Measurements from ENCODE around the gene SECTM1. TPM values are rescaled to one million over a fixed set of nuclear protein-coding genes. Genes with fewer than 3 reads are reported as not detected.
"Not testable (repeated sequence)": the region's sequence is repeated elsewhere in the genome, so short reads cannot be mapped to it uniquely, and the experiment has no call there.

The SECTM1 gene
- 2.7 and 25.9 TPM in 2 replicates for total RNA-seq (2014; rRNA removed; shearing (Covaris generic); ENCODE audit: low replicate concordance)

DNA sequence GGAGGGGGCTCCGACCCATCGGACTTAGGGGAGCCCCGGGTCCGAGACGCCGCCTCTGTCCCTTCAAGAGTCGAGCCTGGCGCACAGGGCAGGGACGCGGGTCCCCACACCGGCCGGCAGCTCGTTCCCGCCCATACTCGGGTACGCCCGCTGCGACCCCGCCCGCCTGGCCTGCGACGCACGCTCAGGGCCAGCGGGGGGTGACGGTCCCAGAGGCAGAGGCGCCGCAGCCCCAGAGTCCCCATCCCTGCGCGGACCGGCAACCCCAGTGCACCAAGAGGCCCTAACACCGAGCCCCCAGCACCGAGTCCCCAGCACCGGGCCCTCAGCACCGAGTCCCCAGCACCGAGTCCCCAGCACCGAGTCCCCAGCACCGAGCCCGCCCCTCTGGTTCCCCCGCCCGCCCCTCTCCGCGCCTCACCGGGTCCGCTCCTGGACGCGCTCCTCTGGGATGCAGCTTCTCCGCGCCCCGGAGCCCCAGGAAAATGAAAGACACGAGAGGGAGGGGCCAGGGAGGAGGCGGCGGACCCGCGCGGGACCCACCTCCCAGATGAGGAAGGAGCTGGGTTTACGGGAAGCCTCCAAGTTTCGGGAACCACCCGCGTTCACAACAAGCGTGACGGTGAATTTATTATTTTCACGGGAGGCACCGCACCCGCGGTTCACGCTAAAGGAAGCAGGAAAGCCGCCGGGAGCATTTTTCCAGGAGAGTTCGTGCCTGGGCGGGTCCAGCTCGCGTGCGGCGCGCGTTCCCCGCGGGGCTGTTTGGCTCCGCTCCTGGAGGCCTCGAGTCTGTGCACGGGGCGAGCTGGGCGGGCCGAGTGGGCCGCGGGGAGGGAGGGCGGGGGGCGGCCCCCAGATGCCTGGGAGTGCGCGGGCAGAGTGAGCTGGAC is at the start of gene SECTM1:
Gene SECTM1, minus strand, starts transcription at position 488 of the 893 bp plus-strand sequence. CDS start 6,526 bp downstream, outside the sequence.
- Histone ChIP-seq H3K4me3 (peak within 1 kb of the TSS; percentile 43), H3K9me3 (no peaks in the 10 kb centered on the region), H3K27me3 (no peaks in the 10 kb centered on the region), H3K36me3 (no peaks in the 10 kb centered on the region)
- DNase-seq = peak; percentile 59

GRCh38 chr17:82382933-82383255 is 49.3 kb upstream of the SECTM1 start:
- no peak for DNase-seq
- Histone ChIP-seq H3K4me3 (no peak overlapping the region), H3K27me3 (no peaks in the 10 kb centered on the region), H3K36me3 (no peaks in the 10 kb centered on the region), H3K9me3 (no peaks in the 10 kb centered on the region)

- not testable (repeated sequence) for H3K9me3 ChIP-seq, H3K4me3 ChIP-seq, DNase-seq, H3K36me3 ChIP-seq, H3K27me3 ChIP-seq
Observed at GRCh38 chr17:82382220-82382932, 48.8 kb upstream of the SECTM1 start.

- not testable (repeated sequence) for H3K27me3 ChIP-seq, H3K4me3 ChIP-seq, H3K36me3 ChIP-seq, H3K9me3 ChIP-seq, DNase-seq
Observed at GRCh38 chr17:82381703-82382009, 48.1 kb upstream of the SECTM1 start.

DNA sequence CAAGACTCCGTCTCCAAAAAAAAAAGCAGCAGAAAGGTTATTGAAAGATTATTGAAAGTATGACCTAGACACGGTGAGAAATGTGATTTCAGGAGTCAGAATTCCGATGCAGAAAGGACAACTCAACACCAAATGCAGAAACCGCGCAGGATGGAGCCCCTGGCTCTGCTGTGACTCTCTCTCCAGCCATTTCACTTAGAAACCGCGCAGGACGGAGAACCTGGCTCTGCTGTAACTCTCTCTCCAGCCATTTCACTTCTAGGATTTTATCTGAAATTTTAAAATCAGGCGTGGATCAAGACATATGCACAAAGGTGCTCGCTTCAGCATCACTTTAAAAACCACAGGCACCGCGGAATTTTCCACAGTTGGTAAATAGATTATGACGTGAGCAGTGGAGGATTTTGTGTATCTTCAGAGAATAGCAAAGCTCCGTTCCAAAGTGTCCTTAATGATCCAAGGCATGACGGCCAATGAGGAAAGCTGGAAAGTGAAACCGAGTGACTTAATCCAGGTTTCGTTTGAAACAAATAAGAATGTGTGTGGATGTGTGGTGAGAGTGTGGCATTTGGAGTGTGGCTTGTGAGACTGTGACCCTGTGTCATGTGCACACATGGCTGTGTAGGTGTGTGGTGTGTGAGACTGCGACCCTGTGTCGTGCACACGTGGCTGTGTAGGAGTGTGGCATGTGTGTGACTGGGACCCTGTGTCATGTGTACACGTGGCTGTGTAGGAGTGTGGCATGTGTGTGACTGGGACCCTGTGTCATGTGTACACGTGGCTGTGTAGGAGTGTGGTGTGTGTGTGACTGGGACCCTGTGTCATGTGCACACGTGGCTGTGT is 47.5 kb upstream of the SECTM1 start:
- H3K4me3 ChIP-seq = peak overlapping the region; percentile 25
- H3K36me3 ChIP-seq = no peaks in the 10 kb centered on the region
- DNase-seq = no peak
- no peaks in the 10 kb centered on the region for H3K27me3 ChIP-seq
- no peaks in the 10 kb centered on the region for H3K9me3 ChIP-seq

DNA sequence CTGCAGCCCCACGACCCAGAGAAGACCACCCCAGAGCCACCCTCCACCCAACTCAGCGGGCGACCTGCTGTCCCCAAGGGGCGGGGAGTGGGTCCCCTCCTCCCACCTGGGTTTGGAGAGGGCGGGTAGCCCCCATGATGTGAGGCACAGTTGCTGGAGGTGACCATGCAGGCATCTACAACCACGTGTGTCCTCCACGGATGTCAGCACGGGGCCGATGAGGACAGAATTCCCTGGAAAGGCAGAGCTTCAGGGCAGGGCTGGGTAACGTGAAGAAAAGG is 45.1 kb upstream of the SECTM1 start:
- no peaks in the 10 kb centered on the region for H3K36me3 ChIP-seq
- H3K27me3 ChIP-seq = no peaks in the 10 kb centered on the region
- H3K9me3 ChIP-seq = no peaks in the 10 kb centered on the region
- H3K4me3 ChIP-seq = no peak overlapping the region
- DNase-seq = no peak

- H3K9me3 ChIP-seq = no peaks in the 10 kb centered on the region
- no peak for DNase-seq
- H3K27me3 ChIP-seq = no peaks in the 10 kb centered on the region
- H3K36me3 ChIP-seq = no peaks in the 10 kb centered on the region
- H3K4me3 ChIP-seq = no peak overlapping the region
Observed at GRCh38 chr17:82377924-82378740, 44.6 kb upstream of the SECTM1 start.

DNA sequence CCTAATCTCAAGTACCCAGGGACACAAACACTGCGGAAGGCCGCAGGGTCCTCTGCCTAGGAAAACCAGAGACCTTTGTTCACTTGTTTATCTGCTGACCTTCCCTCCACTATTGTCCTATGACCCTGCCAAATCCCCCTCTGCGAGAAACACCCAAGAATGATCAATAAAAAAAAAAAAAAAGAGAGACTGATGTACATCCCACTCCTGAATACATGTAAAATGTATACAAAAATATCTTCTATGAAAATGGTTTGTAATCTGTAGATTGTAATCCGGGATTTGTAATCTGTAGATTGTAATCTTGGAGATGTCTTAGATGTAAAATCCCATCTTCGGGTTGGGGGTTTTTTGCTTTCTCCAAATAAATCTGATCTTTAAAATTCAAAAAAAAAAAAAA is 43.7 kb upstream of the SECTM1 start:
- H3K9me3 ChIP-seq, H3K4me3 ChIP-seq, DNase-seq, H3K27me3 ChIP-seq, H3K36me3 ChIP-seq: not testable (repeated sequence)

DNA sequence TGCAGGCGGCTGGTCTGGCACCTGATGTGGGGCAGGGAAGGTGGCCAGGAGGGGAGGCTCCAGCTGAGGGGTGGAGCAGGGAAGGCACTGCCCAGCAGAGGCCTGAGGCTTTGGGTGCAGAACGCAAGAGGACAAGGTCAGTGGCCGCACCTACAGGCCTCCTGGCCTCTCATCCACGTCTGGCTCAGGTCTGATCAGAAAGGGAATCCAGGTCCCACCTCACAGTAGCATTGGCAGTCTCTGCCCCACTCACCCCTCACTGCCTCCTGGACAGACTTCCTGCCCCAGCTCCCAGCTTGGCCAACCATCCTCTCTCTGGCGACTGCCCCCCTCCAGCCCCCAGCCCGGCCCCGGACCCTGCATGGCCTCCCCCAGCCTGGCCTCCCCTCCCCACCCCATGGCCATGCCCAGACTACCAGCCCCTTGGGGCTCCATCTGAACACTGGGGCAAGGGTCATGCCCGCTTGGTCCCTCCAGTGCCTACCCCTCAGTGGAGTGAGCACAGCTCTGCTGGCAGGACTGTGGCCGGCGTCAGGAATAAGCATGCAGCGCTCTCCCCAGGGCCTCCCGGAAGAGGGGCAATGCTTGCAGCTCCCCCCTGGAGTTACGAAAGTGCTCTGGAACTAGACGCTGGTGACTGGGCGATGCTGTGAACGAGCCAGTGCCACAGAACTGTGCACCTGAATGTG is 42.6 kb upstream of the SECTM1 start:
- H3K4me3 ChIP-seq = no peak overlapping the region
- peaks cover 2% of the 10 kb centered on the region; the same call in 1 of the 2 replicates for H3K27me3 ChIP-seq
- no peaks in the 10 kb centered on the region for H3K9me3 ChIP-seq
- DNase-seq = no peak
- no peaks in the 10 kb centered on the region for H3K36me3 ChIP-seq

DNA sequence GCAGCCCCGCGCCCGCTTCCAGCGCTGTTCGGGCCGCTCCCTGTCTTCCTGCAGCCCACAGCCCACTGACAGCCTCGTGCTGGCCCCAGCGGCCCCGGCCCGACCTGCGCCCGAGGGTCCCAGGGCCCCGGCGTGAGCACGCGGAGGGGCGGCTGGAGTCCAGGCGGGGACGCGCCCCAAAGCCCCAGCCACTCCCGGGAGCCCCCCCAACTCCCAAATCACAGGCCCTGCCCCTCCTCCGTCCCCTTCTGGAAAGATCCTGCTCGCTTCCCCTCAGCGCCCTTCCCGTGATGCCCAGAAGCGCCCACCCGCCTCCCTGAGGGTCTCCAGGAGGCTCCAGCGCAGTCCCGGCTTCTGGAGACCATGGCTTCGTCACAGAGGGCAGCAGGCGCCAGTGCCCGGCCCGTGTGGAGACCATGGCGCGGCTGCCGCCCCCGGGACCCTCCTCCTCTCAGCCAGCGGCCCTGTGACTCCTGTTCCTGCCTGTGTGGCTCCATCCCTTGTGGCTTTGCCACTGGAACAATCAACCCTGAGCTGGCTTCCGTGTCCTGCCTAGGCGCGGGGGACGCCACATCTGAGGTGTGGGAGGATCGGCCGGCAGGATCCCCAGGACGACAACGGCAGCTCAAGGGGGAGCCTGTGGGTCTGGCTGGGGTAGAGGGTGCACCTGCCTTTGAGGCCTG is 41.9 kb upstream of the SECTM1 start:
- peaks cover 5% of the 10 kb centered on the region; the same call in 1 of the 2 replicates for H3K27me3 ChIP-seq
- H3K9me3 ChIP-seq = no peaks in the 10 kb centered on the region
- H3K4me3 ChIP-seq = no peak overlapping the region
- no peak for DNase-seq
- H3K36me3 ChIP-seq = no peaks in the 10 kb centered on the region

- no peak overlapping the region for H3K4me3 ChIP-seq
- no peak for DNase-seq
- H3K27me3 ChIP-seq = peaks cover 5% of the 10 kb centered on the region; the same call in 1 of the 2 replicates
- H3K9me3 ChIP-seq = no peaks in the 10 kb centered on the region
- H3K36me3 ChIP-seq = no peaks in the 10 kb centered on the region
Observed at GRCh38 chr17:82374626-82375331, 41.2 kb upstream of the SECTM1 start.

DNA sequence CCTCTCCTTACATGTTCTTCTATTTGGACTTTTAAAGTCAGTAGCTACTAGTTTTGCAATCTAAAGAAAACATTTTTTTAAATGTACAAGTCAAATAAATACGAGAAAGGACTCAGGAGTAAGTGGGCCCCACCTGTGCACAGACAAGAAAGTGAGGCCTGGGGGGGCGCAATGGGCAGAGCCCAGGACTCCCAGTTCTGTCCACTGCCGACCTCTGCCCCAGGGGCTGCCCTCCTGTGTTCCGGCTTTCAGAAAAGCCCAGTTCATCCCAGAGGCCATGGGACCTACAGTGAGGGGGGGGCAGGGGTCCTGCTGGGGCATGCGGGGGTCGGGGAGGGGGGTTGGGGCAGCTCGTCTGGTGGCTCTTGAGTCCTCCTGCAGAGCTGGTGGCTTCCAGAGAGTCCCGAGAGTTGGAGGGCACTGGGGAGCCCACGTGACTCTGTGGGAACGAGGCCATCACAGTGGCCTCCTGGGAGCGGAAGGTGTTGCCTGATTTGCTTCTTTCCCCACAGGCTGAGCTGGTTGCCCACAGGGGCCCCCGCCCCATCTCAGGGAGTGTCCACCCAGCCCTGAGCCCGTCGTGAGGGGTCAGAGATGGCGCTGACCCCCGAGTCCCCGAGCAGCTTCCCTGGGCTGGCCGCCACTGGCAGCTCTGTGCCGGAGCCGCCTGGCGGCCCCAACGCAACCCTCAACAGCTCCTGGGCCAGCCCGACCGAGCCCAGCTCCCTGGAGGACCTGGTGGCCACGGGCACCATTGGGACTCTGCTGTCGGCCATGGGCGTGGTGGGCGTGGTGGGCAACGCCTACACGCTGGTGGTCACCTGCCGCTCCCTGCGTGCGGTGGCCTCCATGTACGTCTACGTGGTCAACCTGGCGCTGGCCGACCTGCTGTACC is 40.4 kb upstream of the SECTM1 start:
- Histone ChIP-seq H3K9me3 (no peaks in the 10 kb centered on the region), H3K27me3 (peaks cover 5% of the 10 kb centered on the region; the same call in 1 of the 2 replicates), H3K36me3 (no peaks in the 10 kb centered on the region), H3K4me3 (no peak overlapping the region)
- DNase-seq = no peak

DNA sequence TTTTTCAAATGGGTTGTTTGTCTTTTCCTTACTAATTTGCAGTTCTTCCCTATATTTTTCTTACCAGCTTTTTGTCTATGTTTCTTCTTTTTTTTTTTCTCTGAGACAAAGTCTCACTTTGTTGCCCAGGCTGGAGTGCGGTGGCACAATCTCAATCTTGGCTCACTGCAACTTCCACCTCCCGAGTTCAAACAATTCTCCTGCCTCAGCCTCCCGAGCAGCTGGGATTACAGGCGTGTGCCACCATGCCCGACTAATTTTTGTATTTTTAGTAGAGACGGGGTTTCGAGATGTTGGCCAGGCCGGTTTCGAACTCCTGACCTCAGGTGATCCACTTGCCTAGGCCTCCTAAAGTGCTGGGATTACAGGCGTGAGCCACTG is 39.5 kb upstream of the SECTM1 start:
- not testable (repeated sequence) for H3K27me3 ChIP-seq, DNase-seq, H3K36me3 ChIP-seq, H3K4me3 ChIP-seq, H3K9me3 ChIP-seq
